GM12872 (cell line): ENCODE data around the gene WFIKKN2.

Experiments
- TF ChIP-seq, protein P1 (sequence below): IDR thresholded peaks from 3 replicates; pipeline ENCODE4 v1.5.1; 2011; ENCODE audit warnings: low read depth, mild to moderate bottlenecking, low read length, moderate library complexity; ENCODE audit not compliant: insufficient read depth

The WFIKKN2 gene

DNA sequence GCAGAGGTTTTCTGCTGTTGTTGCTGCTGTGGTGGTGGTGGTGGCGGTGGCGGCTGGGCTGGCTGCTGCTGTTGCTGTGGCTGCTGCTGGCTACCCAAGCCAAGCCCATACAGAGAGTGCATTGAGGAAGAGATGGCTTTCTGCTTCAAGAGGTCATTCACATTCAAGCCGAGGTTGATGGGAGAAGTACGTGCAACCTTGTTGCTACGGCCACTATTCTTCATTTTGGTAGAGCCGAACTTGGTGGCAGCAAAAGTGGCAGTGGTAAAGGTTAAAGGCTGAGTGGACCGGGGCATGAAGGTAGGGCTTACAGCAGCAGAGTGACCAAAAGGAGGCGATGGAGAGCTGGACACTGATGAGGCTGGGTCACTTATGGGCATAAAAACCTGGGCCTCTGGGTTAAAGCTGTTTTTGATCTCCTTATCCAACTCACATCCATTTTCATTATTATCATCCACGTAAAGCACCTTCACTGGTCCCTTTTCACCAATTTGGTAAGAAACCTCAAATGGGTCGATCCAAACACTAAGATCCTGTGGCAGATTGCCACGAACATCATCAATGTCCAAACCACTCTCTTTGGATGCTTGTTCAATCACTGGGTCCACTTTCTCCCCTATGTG is 27.9 kb downstream of the WFIKKN2 start:
- TF ChIP-seq, protein P1, sequence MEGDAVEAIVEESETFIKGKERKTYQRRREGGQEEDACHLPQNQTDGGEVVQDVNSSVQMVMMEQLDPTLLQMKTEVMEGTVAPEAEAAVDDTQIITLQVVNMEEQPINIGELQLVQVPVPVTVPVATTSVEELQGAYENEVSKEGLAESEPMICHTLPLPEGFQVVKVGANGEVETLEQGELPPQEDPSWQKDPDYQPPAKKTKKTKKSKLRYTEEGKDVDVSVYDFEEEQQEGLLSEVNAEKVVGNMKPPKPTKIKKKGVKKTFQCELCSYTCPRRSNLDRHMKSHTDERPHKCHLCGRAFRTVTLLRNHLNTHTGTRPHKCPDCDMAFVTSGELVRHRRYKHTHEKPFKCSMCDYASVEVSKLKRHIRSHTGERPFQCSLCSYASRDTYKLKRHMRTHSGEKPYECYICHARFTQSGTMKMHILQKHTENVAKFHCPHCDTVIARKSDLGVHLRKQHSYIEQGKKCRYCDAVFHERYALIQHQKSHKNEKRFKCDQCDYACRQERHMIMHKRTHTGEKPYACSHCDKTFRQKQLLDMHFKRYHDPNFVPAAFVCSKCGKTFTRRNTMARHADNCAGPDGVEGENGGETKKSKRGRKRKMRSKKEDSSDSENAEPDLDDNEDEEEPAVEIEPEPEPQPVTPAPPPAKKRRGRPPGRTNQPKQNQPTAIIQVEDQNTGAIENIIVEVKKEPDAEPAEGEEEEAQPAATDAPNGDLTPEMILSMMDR: peak; percentile 77

DNA sequence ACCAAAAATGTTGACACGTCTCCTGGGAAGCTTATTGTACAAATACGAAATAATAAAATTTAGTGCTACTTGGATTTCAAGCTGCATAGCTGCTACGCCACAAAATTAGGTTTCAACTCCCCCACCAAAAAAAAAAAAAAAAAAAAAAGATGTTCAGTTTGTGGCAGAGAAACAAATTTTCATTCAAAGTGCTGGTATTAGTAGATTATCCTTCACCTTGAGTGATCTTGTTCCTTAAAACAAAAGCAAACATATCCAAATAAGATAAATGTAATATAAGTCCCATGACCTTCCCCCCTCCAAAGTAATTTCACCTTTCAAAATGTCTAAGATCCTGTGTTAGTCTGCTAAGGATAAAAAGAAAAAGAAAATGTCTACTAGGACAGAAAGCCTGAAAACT is 28.5 kb downstream of the WFIKKN2 start:
- TF ChIP-seq, protein P1: no peak

DNA sequence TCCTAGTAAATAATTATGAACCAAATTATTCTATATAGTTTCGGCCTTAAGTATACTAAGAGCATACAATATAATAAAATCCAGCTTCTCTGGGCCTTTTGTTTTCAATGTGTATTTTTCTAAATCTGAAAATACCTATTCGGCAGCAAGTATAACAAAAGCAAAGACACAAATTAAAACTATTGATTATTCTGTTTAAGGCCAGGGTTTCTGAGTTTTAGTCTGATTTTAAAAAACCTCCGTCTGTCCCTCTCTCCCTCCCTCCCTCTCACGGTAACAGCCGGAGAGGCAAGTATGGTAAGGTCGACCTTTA is 29.3 kb downstream of the WFIKKN2 start:
- TF ChIP-seq, protein P1: no peak

DNA sequence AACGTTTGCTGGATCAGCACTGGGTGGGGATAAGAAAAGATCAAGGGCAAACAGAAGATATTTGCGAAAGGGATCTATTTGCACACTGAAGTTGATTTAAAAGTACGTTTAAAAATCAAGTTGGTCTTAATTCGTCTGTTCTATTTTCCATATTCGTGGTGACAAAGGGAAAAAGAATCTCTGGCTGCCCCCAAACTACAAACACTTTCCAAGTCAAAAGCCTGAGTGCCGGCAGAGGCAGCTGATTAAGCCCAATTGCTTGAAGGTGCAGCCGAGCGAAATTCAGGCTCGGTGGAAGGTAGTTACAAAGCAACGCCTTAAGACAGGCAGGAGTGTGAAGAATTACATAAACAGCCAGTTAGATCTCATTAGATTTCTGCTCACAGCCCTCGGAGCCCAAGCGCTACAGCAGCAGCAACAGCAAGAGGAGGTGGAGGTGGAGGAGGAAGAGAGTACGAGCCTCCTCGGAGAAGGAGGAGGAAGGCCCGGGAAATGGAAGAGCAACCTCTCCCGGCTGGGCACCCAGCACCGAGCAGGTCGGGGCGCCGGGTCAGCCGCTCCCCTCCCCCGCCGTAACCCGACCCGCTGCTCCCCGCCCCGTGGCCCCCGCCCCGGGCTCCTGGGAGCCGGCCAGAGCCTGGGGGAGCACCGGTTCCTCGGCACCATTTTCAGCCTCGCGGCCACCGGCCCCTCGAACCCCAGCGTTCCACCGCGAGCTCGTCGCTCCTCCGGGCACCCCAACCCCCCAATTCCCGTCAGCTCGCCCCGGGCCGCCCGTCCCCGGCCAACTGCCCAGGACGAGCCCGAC is 29.9 kb downstream of the WFIKKN2 start:
- TF ChIP-seq, protein P1: no peak

DNA sequence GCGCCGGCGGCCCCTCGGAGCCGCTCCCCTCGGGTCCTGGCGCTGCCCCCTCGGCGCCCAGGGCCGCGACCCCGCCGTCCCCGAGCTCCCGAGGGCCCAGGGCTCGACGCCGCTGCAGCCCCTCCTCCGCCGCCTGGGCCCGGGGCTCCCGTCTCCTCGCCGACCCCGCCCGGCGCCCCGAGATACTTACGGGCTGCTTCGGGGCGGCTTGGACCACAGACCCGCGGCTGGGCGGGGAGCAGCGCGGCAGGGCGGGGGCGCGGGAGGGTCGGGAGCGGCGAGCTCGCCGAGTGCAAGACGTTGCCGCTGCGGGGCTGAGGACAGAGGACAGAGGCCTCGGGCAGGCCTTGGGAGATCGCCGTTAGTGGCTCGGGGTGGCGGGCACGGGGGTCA is 30.5 kb downstream of the WFIKKN2 start:
- TF ChIP-seq, protein P1: no peak

DNA sequence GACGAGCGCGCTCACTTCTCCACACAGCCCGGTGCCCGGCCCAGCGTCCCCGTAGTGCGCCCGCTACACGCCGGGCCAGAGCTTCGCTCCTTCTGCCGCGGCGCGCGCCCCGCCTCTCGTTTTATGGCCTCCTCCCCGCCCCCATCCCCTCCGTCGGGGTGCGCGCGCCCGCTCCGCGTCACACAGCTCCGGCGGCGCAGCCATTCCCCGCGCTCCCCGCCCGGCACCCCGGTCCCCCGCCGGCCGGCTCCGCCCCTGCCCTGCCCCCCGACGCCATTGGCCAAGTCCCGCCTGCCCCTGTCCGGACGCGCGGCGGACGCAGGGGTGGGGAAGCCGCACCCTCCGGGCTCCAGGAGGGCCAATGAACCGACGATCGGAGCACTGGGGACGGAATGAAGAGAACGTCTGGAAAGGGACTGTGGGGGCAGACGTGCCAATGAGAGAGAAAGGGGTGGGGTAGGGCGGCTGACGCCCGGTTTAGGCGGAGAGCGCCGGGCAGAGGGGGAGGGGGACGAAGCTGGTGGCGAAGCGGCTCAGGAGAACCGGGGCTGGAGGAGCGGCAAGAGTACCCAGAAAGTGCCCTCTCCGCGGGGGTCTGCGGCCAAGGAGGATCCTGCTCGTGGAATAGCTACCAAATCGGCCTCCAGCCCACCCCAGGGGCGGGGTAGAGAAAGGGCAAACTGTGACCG is 31.0 kb downstream of the WFIKKN2 start, which contains the start of gene TOB1:
TOB1 (minus strand) TSS at position 94 of the 689 bp plus-strand sequence. CDS start 2,337 bp downstream, outside the sequence.
- TF ChIP-seq, protein P1: no peak

DNA sequence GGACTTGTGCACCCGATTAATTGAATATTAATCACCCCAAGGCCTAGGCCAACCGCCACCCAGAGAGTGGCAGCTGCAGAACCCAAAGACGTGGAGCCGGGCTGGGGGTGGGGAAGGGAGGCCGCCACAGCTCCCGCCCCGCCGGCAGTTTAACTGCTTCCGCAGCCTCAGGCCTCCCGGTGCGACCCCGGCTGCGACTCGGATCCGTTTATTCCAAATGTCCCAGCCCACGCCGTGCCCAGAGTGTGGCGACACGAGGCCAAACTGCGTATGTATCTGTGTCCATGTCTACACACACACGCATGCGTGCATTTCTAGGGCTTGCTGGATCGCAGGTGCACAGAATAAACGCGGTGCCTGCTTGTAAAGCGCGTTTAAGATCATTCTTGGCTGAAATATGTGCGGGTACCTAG is 31.6 kb downstream of the WFIKKN2 start:
- TF ChIP-seq, protein P1: no peak
